ENCODE measurements around the gene IFFO2.
"Not testable (repeated sequence)": the region's sequence is repeated elsewhere in the genome, so short reads cannot be mapped to it uniquely, and the experiment has no call there.

IFFO2 gene

GRCh38 chr1:18874600-18874999 lies 81.9 kb downstream of the IFFO2 start:
- DNase-seq (ENCODE audit: low spot score): no peak

- no peak for DNase-seq (ENCODE audit: low spot score)
These were observed 82.4 kb downstream of the IFFO2 start for GRCh38 chr1:18874036-18874435.

GRCh38 chr1:18872071-18872611 lies 84.3 kb downstream of the IFFO2 start:
- DNase-seq (ENCODE audit: low spot score): no peak

GRCh38 chr1:18871401-18872070 lies 84.9 kb downstream of the IFFO2 start:
- DNase-seq (ENCODE audit: low spot score): no peak

- DNase-seq (ENCODE audit: low spot score): no peak
These were observed 85.5 kb downstream of the IFFO2 start for GRCh38 chr1:18870957-18871356.

GRCh38 chr1:18870595-18870865 lies 85.9 kb downstream of the IFFO2 start:
- not testable (repeated sequence) for DNase-seq (ENCODE audit: low spot score)

- no peak for DNase-seq (ENCODE audit: low spot score)
These were observed 86.5 kb downstream of the IFFO2 start for GRCh38 chr1:18869847-18870594.

GRCh38 chr1:18868801-18869424 lies 87.6 kb downstream of the IFFO2 start:
- DNase-seq (ENCODE audit: low spot score): no peak

- DNase-seq (ENCODE audit: low spot score): no peak
These were observed 88.1 kb downstream of the IFFO2 start for GRCh38 chr1:18868354-18868753.

- no peak for DNase-seq (ENCODE audit: low spot score)
These were observed 89.6 kb downstream of the IFFO2 start for GRCh38 chr1:18866846-18867245.

GRCh38 chr1:18866314-18866713 lies 90.2 kb downstream of the IFFO2 start:
- DNase-seq (ENCODE audit: low spot score): no peak

- DNase-seq (ENCODE audit: low spot score): no peak
These were observed 91.3 kb downstream of the IFFO2 start for GRCh38 chr1:18865176-18865575.

- DNase-seq (ENCODE audit: low spot score): no peak
These were observed 94.9 kb downstream of the IFFO2 start for GRCh38 chr1:18861590-18861989.

- DNase-seq (ENCODE audit: low spot score): no peak
These were observed 95.4 kb downstream of the IFFO2 start for GRCh38 chr1:18861082-18861481.

GRCh38 chr1:18859560-18859959 lies 96.9 kb downstream of the IFFO2 start, which contains the start of gene TAS1R2:
Gene TAS1R2 (minus strand): TSS chr1:18859660. CDS start chr1:18859660, 0 bp downstream.
- DNase-seq (ENCODE audit: low spot score): no peak

GRCh38 chr1:18858070-18858688 lies 98.3 kb downstream of the IFFO2 start:
- DNase-seq (ENCODE audit: low spot score): no peak

- no peak for DNase-seq (ENCODE audit: low spot score)
These were observed 100.0 kb downstream of the IFFO2 start for GRCh38 chr1:18856435-18856834.

- DNase-seq (ENCODE audit: low spot score): no peak
These were observed 100.9 kb downstream of the IFFO2 start for GRCh38 chr1:18855573-18855972.

- no peak for DNase-seq (ENCODE audit: low spot score)
These were observed 102.0 kb downstream of the IFFO2 start for GRCh38 chr1:18854331-18855025.
